Measurements from ENCODE around the gene KCNN4. TPM values are rescaled to one million over a fixed set of nuclear protein-coding genes. Genes with fewer than 3 reads are reported as not detected.

KCNN4 gene
- total and polyA plus RNA-seq, 10 of the 15 experiments (the other 5 are each of a cell fraction or from before 2014, with no cell fraction given): 1.4 to 112 (median 77.9) TPM

DNA sequence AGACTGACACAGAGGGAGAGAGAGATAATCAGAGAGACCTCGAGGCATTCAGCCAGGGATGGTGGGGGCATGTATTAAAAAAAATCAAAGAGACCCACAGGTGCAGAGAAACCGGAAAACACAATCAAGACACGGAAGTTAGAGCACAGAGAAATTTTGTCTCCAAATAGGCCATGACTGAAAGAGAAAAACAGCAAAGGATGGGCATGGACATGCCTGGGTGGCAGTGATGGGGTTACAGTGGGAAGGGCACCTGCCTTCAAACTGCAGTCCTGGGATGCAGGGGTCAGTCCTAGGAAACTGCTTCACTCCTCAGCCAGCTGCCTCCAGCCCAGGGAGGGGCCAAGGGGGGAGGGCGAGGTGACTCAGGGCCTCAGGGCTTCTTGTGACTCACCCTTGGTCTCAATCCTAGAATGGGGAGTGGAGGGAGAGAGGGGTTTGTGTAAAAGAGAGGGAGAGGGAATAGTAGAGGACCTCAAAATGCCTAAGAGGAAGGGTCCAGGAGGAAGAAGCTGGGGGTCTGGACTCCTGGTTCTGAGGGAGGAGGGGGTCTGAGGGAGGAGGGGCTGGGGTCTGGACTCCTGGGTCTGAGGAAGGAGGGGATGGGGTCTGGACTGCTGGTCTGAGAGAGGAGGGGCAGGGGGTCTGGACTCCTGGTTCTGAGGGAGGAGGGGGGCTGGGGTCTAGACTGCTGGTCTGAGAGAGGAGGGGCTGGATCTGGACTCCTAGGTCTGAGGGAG, 3.6 kb upstream of the KCNN4 start (continued):
- TF ChIP-seq MYC (IDR thresholded peaks at IDR 0.05; ENCODE audit: insufficient read depth, insufficient read length, insufficient replicate concordance, low read length, severe bottlenecking) (no peak), JUNB (IDR thresholded peaks at IDR 0.05) (peak; percentile 39), MXI1 (IDR thresholded peaks at IDR 0.05; ENCODE audit: low read depth, low read length) (no peak), RFX5 (IDR thresholded peaks at IDR 0.05; ENCODE audit: low read depth, low read length) (no peak), ETV6 (conservative IDR thresholded peaks at IDR 0.05 in 1 of 2, IDR thresholded peaks at IDR 0.05 in 1 of 2; ENCODE audit: borderline replicate concordance in 1 of 2, low read depth in 1 of 2) (peak in 1 of 2 experiments; percentile 80; a peak in 1 of 4 replicates), ZNF24 (IDR thresholded peaks at IDR 0.05) (no peak), YBX1 (IDR thresholded peaks at IDR 0.05) (no peak), ZNF384 (IDR thresholded peaks at IDR 0.05; ENCODE audit: borderline replicate concordance, low read depth, low read length) (no peak), RELA (IDR thresholded peaks at IDR 0.05; ENCODE audit: borderline replicate concordance, partially characterized antibody) (no peak), TCF7 (IDR thresholded peaks at IDR 0.05; ENCODE audit: borderline replicate concordance) (no peak), ZBED1 (IDR thresholded peaks at IDR 0.05; ENCODE audit: borderline replicate concordance) (no peak), MEF2B (IDR thresholded peaks at IDR 0.05; ENCODE audit: partially characterized antibody, poor library complexity, severe bottlenecking) (no peak), POLR2AphosphoS2 (IDR thresholded peaks at IDR 0.05; ENCODE audit: low read depth, low read length) (no peak), POLR2AphosphoS5 (IDR thresholded peaks at IDR 0.05; ENCODE audit: low read length) (no peak)
- TF ChIP-seq, protein P1, sequence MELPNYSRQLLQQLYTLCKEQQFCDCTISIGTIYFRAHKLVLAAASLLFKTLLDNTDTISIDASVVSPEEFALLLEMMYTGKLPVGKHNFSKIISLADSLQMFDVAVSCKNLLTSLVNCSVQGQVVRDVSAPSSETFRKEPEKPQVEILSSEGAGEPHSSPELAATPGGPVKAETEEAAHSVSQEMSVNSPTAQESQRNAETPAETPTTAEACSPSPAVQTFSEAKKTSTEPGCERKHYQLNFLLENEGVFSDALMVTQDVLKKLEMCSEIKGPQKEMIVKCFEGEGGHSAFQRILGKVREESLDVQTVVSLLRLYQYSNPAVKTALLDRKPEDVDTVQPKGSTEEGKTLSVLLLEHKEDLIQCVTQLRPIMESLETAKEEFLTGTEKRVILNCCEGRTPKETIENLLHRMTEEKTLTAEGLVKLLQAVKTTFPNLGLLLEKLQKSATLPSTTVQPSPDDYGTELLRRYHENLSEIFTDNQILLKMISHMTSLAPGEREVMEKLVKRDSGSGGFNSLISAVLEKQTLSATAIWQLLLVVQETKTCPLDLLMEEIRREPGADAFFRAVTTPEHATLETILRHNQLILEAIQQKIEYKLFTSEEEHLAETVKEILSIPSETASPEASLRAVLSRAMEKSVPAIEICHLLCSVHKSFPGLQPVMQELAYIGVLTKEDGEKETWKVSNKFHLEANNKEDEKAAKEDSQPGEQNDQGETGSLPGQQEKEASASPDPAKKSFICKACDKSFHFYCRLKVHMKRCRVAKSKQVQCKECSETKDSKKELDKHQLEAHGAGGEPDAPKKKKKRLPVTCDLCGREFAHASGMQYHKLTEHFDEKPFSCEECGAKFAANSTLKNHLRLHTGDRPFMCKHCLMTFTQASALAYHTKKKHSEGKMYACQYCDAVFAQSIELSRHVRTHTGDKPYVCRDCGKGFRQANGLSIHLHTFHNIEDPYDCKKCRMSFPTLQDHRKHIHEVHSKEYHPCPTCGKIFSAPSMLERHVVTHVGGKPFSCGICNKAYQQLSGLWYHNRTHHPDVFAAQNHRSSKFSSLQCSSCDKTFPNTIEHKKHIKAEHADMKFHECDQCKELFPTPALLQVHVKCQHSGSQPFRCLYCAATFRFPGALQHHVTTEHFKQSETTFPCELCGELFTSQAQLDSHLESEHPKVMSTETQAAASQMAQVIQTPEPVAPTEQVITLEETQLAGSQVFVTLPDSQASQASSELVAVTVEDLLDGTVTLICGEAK (IDR thresholded peaks at IDR 0.05; ENCODE audit: borderline replicate concordance): no peak
- TF ChIP-seq, protein P2, sequence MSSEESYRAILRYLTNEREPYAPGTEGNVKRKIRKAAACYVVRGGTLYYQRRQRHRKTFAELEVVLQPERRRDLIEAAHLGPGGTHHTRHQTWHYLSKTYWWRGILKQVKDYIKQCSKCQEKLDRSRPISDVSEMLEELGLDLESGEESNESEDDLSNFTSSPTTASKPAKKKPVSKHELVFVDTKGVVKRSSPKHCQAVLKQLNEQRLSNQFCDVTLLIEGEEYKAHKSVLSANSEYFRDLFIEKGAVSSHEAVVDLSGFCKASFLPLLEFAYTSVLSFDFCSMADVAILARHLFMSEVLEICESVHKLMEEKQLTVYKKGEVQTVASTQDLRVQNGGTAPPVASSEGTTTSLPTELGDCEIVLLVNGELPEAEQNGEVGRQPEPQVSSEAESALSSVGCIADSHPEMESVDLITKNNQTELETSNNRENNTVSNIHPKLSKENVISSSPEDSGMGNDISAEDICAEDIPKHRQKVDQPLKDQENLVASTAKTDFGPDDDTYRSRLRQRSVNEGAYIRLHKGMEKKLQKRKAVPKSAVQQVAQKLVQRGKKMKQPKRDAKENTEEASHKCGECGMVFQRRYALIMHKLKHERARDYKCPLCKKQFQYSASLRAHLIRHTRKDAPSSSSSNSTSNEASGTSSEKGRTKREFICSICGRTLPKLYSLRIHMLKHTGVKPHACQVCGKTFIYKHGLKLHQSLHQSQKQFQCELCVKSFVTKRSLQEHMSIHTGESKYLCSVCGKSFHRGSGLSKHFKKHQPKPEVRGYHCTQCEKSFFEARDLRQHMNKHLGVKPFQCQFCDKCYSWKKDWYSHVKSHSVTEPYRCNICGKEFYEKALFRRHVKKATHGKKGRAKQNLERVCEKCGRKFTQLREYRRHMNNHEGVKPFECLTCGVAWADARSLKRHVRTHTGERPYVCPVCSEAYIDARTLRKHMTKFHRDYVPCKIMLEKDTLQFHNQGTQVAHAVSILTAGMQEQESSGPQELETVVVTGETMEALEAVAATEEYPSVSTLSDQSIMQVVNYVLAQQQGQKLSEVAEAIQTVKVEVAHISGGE (CRISPR knock-in tag; IDR thresholded peaks at IDR 0.05): no peak
- TF ChIP-seq, protein P3, sequence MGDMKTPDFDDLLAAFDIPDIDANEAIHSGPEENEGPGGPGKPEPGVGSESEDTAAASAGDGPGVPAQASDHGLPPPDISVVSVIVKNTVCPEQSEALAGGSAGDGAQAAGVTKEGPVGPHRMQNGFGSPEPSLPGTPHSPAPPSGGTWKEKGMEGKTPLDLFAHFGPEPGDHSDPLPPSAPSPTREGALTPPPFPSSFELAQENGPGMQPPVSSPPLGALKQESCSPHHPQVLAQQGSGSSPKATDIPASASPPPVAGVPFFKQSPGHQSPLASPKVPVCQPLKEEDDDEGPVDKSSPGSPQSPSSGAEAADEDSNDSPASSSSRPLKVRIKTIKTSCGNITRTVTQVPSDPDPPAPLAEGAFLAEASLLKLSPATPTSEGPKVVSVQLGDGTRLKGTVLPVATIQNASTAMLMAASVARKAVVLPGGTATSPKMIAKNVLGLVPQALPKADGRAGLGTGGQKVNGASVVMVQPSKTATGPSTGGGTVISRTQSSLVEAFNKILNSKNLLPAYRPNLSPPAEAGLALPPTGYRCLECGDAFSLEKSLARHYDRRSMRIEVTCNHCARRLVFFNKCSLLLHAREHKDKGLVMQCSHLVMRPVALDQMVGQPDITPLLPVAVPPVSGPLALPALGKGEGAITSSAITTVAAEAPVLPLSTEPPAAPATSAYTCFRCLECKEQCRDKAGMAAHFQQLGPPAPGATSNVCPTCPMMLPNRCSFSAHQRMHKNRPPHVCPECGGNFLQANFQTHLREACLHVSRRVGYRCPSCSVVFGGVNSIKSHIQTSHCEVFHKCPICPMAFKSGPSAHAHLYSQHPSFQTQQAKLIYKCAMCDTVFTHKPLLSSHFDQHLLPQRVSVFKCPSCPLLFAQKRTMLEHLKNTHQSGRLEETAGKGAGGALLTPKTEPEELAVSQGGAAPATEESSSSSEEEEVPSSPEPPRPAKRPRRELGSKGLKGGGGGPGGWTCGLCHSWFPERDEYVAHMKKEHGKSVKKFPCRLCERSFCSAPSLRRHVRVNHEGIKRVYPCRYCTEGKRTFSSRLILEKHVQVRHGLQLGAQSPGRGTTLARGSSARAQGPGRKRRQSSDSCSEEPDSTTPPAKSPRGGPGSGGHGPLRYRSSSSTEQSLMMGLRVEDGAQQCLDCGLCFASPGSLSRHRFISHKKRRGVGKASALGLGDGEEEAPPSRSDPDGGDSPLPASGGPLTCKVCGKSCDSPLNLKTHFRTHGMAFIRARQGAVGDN (IDR thresholded peaks at IDR 0.05): no peak
